Neural cell (in vitro differentiated cells): ENCODE results near the gene CELF4.

Experiments
- EP300 ChIP-seq: fragments of 450-650 bp; conservative IDR thresholded peaks from 2 replicates; pipeline ENCODE4 v1.6.1; 2014; ENCODE audit warnings: antibody characterized with exemption, mild to moderate bottlenecking, moderate library complexity; ENCODE audit not compliant: poor library complexity, severe bottlenecking
- EZH2 ChIP-seq: fragments of 200-600, 300-800 bp; shearing (Covaris generic), sonication (generic); IDR thresholded peaks from 2 replicates; pipeline ENCODE4 v1.6.1; 2014; ENCODE audit warnings: antibody characterized with exemption, low read length, borderline replicate concordance, mild to moderate bottlenecking; ENCODE audit not compliant: insufficient read depth, poor library complexity, severe bottlenecking
- MXI1 ChIP-seq: fragments of 450-650 bp; conservative IDR thresholded peaks from 2 replicates; pipeline ENCODE4 v1.6.1; 2014; ENCODE audit warnings: antibody characterized with exemption, mild to moderate bottlenecking; ENCODE audit not compliant: poor library complexity, severe bottlenecking
- POLR2AphosphoS5 ChIP-seq: IDR thresholded peaks from 2 replicates; pipeline ENCODE4 v1.6.1; 2012
- RAD21 ChIP-seq: fragments of 450-650 bp; conservative IDR thresholded peaks from 2 replicates; pipeline ENCODE4 v1.6.1; 2014; ENCODE audit warnings: antibody characterized with exemption, mild to moderate bottlenecking, moderate library complexity
- SMC3 ChIP-seq: fragments of 450-650 bp; conservative IDR thresholded peaks from 2 replicates; pipeline ENCODE4 v1.6.1; 2014; ENCODE audit warnings: antibody characterized with exemption, mild to moderate bottlenecking, moderate library complexity; ENCODE audit not compliant: poor library complexity
- TAF1 ChIP-seq: IDR thresholded peaks from 2 replicates; pipeline ENCODE4 v1.6.1; 2012; ENCODE audit warnings: low read depth
- TF ChIP-seq, protein P1 (sequence below): IDR thresholded peaks from 2 replicates; pipeline ENCODE4 v1.6.1; 2012; ENCODE audit warnings: borderline replicate concordance
- TF ChIP-seq, protein P2 (sequence below): fragments of 450-650 bp; IDR thresholded peaks from 2 replicates; pipeline ENCODE4 v1.5.1; 2014; ENCODE audit warnings: antibody characterized with exemption, mild to moderate bottlenecking, moderate library complexity; ENCODE audit not compliant: poor library complexity, severe bottlenecking

DNA sequence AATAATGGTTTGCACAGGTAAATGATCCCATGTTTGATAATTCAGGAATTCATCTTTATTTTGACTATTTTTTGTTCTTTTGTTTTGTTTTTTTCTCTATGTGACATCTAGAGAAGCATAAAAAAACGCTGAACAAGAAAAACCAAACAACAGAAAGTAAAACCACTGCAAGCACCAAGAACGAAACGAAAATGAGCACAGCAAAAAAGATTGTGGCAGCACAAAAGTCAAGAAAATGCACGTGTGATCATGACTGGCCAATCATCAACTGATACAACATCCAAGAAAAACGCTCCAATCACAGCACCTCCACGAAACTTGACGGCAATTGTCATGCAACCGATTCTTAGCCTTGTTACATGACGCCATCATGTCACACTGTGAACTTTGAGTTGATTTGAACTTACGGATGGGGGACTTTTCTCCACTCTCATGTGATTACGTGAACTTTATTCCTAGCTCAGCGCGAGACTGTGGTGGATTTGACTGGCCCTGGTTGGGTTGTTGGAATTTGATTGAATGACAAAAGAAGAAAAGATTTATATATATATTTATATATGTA lies 318.7 kb downstream of the CELF4 start:
- TF ChIP-seq, protein P1, sequence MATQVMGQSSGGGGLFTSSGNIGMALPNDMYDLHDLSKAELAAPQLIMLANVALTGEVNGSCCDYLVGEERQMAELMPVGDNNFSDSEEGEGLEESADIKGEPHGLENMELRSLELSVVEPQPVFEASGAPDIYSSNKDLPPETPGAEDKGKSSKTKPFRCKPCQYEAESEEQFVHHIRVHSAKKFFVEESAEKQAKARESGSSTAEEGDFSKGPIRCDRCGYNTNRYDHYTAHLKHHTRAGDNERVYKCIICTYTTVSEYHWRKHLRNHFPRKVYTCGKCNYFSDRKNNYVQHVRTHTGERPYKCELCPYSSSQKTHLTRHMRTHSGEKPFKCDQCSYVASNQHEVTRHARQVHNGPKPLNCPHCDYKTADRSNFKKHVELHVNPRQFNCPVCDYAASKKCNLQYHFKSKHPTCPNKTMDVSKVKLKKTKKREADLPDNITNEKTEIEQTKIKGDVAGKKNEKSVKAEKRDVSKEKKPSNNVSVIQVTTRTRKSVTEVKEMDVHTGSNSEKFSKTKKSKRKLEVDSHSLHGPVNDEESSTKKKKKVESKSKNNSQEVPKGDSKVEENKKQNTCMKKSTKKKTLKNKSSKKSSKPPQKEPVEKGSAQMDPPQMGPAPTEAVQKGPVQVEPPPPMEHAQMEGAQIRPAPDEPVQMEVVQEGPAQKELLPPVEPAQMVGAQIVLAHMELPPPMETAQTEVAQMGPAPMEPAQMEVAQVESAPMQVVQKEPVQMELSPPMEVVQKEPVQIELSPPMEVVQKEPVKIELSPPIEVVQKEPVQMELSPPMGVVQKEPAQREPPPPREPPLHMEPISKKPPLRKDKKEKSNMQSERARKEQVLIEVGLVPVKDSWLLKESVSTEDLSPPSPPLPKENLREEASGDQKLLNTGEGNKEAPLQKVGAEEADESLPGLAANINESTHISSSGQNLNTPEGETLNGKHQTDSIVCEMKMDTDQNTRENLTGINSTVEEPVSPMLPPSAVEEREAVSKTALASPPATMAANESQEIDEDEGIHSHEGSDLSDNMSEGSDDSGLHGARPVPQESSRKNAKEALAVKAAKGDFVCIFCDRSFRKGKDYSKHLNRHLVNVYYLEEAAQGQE = no peak
- no peak for TF ChIP-seq POLR2AphosphoS5
- TF ChIP-seq, protein P2, sequence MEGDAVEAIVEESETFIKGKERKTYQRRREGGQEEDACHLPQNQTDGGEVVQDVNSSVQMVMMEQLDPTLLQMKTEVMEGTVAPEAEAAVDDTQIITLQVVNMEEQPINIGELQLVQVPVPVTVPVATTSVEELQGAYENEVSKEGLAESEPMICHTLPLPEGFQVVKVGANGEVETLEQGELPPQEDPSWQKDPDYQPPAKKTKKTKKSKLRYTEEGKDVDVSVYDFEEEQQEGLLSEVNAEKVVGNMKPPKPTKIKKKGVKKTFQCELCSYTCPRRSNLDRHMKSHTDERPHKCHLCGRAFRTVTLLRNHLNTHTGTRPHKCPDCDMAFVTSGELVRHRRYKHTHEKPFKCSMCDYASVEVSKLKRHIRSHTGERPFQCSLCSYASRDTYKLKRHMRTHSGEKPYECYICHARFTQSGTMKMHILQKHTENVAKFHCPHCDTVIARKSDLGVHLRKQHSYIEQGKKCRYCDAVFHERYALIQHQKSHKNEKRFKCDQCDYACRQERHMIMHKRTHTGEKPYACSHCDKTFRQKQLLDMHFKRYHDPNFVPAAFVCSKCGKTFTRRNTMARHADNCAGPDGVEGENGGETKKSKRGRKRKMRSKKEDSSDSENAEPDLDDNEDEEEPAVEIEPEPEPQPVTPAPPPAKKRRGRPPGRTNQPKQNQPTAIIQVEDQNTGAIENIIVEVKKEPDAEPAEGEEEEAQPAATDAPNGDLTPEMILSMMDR = no peak
- no peak for TF ChIP-seq RAD21
- TF ChIP-seq EP300 = no peak
- TF ChIP-seq EZH2 = no peak
- no peak for TF ChIP-seq TAF1
- TF ChIP-seq SMC3 = no peak
- no peak for TF ChIP-seq MXI1
